HFF-Myc (cell line): Measurements from ENCODE around the gene CREB3.

Experiments used
- DNase-seq: peaks from one replicate; pipeline ENCODE4 v3.0.0-alpha.2; 2011; ENCODE audit warnings: low read depth; ENCODE audit errors: extremely low read depth
- H3K4me3 ChIP-seq: replicated peaks from 2 replicates; pipeline ENCODE4 v1.5.1; 2011; ENCODE audit warnings: low read depth, mild to moderate bottlenecking, control low read depth, low read length
- CTCF ChIP-seq: IDR thresholded peaks from 2 replicates; pipeline ENCODE4 v1.5.1; 2012; ENCODE audit warnings: mild to moderate bottlenecking, low read depth, low read length, control low read depth; ENCODE audit errors: missing control alignments

Gene CREB3

GRCh38 chr9:35710818-35711500, 21.5 kb upstream of the CREB3 start:
- DNase-seq = no peak
- no peak for TF ChIP-seq CTCF
- no peak overlapping the region for H3K4me3 ChIP-seq

- no peak for DNase-seq
- no peak overlapping the region for H3K4me3 ChIP-seq
- no peak for TF ChIP-seq CTCF
Observed at GRCh38 chr9:35711501-35712428, 20.7 kb upstream of the CREB3 start.

- no peak for TF ChIP-seq CTCF
- no peak overlapping the region for H3K4me3 ChIP-seq
- DNase-seq = no peak
Observed at GRCh38 chr9:35712762-35713400, 19.6 kb upstream of the CREB3 start.

- DNase-seq = no peak
- no peak overlapping the region for H3K4me3 ChIP-seq
- TF ChIP-seq CTCF = no peak
Observed at GRCh38 chr9:35713578-35713977, 18.9 kb upstream of the CREB3 start.

GRCh38 chr9:35714123-35714522, 18.3 kb upstream of the CREB3 start:
- no peak for TF ChIP-seq CTCF
- DNase-seq = no peak
- no peak overlapping the region for H3K4me3 ChIP-seq

- no peak for DNase-seq
- H3K4me3 ChIP-seq = no peak overlapping the region
- no peak for TF ChIP-seq CTCF
Observed at GRCh38 chr9:35714579-35715252, 17.8 kb upstream of the CREB3 start.
